Fibroblast of gingiva (primary cell): ENCODE measurements around the gene INPP5J.

Experiments
- DNase-seq: peaks from one replicate; pipeline ENCODE4 v3.0.0-alpha.2; 2011; ENCODE audit warnings: low read depth

INPP5J gene

DNA sequence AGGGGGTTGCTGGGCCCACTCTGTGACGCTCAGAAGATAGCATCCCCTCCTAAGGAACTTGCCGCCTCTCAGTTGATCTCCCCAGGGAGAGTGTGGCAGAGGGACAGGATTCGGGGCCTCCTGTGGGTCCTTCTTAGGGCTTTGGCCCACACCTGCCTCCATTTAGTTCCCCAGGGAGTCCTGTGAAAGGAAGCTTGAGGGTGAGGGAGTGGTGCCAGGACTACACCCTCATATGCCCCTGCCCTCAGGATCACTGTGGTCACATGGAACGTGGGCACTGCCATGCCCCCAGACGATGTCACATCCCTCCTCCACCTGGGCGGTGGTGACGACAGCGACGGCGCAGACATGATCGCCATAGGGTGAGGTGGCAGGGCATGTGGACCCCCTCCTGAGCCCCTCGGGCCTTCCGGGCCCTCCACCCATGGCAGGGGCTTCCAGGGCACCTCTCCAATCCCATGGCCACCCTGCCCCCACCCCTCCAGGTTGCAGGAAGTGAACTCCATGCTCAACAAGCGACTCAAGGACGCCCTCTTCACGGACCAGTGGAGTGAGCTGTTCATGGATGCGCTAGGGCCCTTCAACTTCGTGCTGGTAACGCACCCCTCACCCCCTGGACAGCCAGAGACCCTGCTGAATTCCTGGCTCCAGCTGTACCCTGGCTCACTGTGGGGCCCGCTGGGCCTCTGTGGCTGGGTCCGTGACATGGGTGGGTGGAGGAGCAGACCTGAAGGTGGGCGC is 3.5 kb downstream of the INPP5J start:
- DNase-seq: no peak

DNA sequence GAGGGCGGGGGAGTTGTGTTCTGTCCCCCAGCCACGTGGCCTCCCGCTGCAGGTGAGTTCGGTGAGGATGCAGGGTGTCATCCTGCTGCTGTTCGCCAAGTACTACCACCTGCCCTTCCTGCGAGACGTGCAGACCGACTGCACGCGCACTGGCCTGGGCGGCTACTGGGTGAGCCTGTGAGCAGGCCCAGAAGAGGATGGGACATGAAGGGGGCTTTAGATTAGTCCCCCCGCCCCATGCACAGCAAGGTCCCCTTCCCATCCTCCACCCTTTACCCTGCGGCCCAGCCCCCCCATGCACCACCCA is 4.1 kb downstream of the INPP5J start:
- DNase-seq: no peak

GRCh38 chr22:31127181-31127772 is 4.5 kb downstream of the INPP5J start:
- no peak for DNase-seq

DNA sequence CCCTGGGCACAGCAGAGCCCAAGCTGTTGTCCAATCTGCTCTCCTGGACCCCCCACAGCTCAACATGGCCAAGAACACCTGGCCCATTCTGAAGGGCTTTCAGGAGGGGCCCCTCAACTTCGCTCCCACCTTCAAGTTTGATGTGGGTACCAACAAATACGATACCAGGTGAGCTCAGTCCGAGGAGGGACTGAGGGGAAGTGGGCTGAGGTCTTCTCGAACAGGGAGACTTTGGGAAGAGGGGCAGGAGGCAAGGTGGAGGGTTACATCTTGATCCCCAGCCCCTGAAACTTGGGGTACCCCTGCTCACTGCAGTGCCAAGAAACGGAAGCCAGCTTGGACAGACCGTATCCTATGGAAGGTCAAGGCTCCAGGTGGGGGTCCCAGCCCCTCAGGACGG is 5.4 kb downstream of the INPP5J start:
- no peak for DNase-seq

DNA sequence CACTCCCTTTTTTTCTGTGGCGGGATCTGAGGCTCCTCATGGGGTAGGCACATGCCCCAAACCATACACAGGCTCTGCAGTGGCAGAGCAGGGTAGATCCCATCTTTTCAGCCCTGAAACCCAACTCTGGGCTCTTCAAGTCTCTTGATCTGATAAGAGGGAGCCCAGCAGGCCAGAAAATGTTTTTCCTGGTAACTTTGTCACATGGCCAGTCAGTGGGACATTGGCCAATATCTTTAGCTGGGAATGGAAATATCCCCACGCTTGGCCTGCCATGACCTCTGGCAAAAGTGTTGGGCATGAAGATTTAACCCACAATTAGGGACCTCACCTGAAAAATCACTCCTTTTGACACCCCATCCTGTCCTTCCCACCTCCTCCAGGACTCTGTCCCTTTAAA is 8.1 kb downstream of the INPP5J start:
- no peak for DNase-seq

GRCh38 chr22:31133911-31134310 is 11.1 kb downstream of the INPP5J start:
- DNase-seq: no peak

DNA sequence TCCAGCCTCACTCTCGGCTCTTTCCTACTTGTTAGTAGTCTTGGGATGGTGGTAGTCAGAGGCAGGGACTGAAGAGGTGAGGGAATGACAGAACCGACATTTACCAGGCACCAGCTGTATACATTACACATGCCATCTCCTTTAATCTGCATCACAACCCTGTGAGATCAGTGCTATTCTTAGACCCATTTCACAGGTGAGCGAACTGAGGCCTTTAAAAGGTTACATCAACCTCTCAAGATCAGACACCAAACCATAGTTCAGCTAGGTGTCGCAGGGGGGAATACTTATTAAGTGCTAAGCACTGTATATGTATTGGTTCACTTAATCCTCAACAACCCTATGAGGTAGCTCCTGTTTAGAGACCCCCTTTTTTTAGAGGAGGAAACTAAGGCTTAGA is 11.9 kb downstream of the INPP5J start:
- DNase-seq: no peak

DNA sequence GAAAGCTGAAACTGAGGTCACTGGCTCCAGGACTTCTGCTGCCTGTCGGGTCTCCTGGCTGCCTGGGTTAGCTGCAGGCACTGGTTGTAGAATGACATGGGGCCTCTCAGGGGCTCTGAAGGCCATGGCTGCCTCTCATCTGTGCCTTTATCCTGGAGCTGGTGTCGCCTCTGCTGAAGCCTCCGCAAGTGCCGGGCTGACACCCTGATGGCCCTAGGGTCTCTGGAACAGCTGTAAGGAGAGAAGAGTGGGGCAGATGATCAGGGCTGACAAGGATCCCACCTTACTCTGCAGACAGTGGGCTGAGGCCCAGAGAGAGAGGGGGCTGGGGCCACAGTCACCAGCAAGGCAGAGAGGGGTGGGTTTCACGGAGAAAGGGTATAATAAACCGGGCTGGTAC is 12.9 kb downstream of the INPP5J start:
- no peak for DNase-seq

- no peak for DNase-seq
Observed at GRCh38 chr22:31136155-31136554, 13.4 kb downstream of the INPP5J start.

GRCh38 chr22:31136711-31137110 is 13.9 kb downstream of the INPP5J start:
- DNase-seq: no peak

DNA sequence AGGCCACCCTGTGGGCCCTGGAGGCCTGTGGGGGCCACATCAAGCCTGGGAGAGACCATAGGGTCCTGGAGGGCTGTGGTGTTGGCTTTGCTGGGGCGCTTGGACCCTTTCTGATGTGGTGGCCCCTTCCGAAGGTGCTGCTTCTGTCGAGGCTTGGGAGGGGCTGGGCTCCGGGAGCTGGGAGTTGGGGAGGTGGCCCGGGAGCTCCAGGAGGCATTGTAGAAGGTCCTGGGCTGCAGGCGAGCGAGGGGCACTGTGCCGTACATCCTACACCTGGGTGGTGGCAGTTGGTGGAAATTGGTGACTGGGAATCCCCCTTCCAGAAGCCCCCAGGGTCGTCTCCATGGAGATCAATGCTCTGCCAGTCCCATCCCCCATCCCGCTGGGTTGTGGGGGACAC is 15.0 kb downstream of the INPP5J start:
- no peak for DNase-seq

- no peak for DNase-seq
Observed at GRCh38 chr22:31138126-31138525, 15.4 kb downstream of the INPP5J start.

DNA sequence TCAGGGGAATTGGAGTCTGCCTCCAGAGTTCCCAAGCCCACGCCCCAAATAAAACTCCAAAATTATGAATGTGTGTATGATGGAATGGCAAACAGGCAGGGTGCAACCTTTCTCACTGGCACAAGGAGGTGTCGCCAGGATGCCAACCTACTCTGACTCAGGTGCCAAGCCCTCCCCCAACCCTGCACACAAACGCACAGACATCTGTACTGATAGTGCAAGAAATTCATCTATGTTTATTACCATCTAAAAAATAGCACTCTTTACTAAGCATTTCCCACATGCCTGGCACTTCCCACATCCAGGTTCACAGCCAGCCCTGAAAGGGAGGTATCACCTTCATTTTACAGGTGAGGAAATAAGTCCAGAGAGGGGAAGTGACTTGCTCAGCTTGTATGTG is 16.3 kb downstream of the INPP5J start:
- no peak for DNase-seq

DNA sequence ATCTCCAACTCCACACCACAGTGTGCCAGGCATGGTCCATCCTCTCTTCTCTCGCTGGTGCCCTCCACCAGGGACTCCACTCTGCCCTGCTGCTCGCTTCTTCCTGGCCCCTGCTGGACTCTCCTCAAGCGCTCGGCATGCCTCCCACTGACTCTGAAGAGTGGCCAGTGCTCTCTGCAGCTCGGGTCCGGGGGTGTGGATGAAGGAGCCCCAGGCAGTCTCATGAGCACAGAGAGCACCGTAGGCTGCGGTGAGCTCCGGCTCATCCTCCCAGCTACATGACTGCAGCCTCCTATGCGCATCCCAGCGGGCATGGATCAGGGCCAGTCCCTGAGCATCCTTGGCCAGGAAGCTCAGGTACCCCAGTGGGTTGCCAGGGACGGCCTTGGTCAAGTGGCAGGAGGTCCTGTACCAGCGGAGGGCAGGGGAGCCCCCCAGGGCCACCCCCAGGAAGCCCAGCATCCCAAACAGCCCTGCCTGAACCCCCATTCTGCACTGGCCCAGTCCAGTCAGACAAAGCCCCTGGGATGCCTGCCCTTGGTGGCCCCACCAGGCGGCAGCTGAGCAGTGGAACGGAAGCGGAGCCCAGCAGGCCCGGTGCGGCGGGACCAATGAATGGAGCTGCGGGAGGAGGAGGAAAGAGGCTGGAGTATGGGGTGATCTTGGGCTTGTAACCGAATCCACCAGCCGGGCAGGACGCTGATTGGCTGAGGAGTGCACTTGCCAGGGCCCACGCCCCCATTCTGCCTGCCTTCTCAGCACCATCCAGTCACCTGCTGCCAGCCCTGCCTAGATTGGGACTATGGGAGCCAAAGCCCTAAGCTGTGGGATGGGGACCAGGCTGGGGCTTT is 17.3 kb downstream of the INPP5J start, which contains the start of gene PLA2G3:
PLA2G3 (minus strand) TSS at position 643 of the 851 bp plus-strand sequence; CDS start at position 489, 154 bp downstream.
- DNase-seq: peak; percentile 39

GRCh38 chr22:31140746-31141145 is 18.0 kb downstream of the INPP5J start:
- no peak for DNase-seq

DNA sequence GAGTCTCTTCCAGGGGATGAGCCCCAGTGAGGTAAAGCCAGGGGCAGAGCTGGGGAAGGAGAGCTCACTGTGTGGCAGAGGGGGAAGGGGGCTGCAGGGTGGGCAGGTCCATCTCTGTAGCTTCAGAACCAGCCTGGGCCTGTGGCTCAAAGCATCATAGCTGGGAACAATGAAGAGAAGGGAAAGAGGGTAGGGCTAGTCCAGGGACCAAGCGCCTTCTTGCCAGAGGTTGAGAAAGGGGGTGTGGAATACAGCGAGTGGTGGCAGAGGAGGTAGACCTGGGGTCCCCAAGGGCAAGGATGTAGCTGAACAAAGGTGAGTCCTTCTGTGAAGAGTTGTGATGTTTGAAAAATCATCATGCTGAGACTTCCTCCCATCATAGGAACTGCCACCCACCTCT is 18.8 kb downstream of the INPP5J start:
- DNase-seq: no peak

DNA sequence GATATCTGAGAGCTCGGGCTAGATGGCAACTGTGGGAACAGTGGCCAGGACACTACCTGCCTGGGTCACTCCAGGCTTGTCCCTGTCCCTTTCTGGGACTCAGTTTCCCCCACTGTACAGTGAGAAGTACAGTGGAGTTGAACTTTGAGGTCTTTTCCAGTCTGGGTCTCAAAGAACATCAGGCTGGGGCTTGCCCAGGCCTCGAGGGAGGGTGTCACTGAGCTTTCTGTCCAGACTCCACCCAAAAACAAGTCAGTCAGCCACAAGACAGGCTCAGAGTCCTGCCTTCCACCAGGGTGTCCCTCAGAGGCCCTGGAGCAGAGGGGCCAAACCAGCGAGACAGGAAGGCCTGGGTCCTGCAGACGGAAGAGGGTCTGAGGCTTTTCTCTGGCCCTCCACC is 19.5 kb downstream of the INPP5J start:
- DNase-seq: no peak

GRCh38 chr22:31143038-31143437 is 20.3 kb downstream of the INPP5J start:
- no peak for DNase-seq

- no peak for DNase-seq
Observed at GRCh38 chr22:31143537-31143936, 20.8 kb downstream of the INPP5J start.

- no peak for DNase-seq
Observed at GRCh38 chr22:31144223-31144622, 21.5 kb downstream of the INPP5J start.

DNA sequence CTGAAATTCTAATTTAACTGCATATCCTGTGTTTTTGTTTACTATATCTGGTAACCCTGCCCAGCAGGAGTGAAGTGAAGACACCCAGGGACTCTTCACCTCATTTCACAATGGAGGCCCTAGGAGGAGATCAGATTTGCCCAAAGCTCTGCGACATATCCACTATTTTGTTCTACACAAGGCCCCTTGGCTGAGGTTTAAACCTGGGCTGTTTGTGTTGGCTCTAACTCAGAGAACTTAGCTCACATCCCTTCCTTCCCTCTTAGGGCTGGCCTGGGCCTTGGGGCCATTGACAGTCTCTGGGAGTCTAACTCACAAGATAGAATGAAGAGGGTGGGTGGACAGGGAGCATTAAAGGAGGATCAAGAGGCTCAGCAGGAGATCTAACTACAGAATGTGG is 25.7 kb downstream of the INPP5J start:
- DNase-seq: peak; percentile 86

GRCh38 chr22:31148953-31149627 is 26.3 kb downstream of the INPP5J start:
- DNase-seq: peak; percentile 76

DNA sequence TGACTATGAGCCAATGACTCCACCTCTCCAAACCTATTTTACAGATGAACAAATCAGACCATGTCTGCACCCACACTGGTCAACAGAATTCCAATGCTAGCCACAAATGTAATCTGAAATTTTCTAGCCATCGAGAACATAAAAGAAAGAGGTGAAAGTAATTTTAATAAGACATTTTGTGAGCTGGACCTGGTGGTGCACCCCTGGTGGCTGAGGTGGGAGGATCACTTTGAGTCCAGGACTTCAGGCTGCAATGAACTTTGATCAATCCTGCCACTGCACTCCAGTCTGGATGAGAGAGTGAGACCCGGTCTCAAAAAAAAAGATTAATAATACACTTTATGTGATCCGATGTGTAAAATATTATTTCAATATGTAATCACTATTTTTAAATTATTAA is 27.8 kb downstream of the INPP5J start:
- no peak for DNase-seq
